GM19395 (cell line): ENCODE measurements around the gene FAT3.

Source experiments
- ATAC-seq: cut with Tn5 transposase; IDR thresholded peaks from one replicate; pipeline ENCODE4 v1.9.1; 2021; ENCODE audit warnings: mild to moderate bottlenecking, moderate library complexity; ENCODE audit not compliant: unreplicated experiment

The FAT3 gene

DNA sequence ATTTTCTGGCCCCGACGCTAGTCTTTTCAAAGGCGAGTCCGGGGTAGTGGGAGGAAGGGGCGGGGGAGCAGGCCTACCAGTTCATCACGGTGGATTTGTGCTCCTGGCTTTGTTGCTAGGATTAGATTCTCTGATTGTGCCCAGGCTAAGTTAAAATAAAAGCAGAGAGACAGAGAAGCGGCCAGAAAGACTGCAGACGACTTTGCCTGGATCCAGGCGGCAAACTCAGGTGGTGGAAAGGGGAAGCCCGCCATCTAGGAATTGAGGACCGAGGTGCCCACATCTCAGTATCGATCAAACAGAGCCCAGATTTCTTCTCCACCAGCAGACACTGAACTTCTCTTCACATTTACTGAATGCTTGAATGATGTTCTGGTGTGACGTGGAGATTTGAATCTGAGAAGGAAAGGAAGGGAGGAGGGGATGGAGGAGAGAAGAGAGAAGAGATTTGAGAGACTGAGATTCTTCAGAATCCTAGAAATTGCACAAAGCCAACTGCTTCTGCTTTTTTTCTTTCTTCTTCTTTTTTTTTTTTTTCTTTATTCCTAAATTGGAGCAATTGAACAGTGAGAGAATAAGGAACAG lies 2.7 kb downstream of the FAT3 start:
- ATAC-seq: no peak

DNA sequence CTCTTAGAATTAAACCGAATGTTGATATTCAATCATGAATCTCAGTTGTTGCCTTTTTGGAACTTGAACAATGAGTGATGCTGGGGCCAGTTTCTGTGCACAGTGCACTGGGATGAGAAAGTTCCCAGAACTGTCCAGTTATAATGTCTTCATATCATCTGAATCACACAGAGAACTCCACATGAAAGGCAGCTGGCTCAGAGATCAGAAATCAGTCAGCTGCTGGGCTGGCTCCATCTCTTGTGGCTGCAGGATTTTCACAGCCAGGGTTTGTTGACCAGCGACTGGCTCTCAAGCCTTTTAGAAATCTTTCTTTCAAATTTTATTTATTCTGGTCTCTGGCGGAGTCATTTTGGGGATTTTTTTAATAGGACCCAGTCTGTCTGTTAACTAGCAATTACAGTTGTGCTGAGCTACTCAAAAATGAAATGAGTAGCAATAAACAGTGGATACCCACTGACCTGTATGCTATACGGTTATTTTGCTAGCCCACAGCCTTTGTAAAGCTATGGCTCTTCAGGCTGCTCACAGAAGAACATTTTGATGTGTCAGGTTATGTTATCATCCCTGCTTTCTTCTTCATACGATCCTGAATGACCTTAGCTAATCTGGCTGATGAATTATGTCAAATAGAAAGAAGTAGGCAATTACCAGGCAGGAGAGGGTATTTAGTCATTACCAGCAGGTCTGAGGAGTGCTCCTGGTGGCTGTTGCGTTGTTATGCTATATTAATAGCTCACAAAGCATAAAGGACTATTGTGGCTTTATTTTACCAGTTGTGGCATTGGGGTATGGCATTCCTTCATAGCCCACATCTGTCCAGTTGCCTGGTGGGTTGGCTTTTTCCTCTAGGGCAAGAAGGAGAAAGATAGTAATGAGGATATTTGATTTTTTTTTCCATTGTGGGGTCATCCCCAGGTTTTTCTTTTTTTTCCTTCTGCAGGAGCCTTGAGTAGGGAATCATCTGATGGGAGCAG lies 3.6 kb downstream of the FAT3 start:
- no peak for ATAC-seq

DNA sequence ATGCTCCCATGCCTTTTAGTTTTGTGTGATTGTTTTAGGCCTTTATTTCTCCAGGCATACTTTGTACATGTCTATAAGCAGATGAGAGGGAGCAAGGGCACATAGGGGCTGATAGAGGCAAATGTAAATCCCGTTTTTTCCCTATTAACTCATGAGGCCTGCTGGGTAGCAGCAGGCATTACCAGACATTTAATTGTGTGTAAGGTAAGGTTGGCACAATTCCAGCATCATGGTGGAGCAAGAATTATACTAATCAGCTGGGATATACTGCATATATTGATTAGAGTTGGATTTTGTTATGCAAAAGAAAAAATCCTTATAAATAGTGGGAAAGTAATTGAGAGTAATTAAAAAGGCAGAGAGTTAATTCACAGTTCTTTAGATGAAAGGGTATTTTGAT lies 12.2 kb downstream of the FAT3 start:
- no peak for ATAC-seq

GRCh38 chr11:92240916-92241315 lies 16.3 kb downstream of the FAT3 start:
- no peak for ATAC-seq

DNA sequence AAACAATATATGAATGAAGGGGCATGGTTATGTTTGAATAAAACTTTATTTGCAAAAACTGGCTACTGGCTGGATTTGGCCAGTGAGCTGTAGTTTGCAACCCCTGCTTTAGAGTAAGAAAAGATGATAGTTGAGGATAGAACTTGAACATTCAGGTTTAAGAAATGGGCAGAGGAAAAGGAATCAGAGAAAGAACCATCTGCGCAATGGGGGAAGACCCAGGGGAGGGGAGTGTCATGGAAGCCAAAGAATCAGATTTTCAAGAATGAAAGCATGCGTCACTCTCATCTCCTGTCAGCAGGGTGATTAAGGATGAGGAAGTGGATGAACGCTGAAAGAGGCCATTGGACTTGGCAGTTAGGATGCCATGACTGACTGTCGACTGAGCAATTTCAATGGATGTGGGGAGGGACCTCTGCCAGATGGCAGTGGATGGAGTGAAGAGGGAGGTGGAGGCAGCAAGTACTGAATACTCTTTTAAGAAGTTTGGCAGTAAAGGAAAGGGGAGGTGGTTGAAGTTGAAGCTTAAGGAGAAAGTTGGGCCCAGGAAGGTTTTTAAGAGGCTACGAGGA lies 21.2 kb downstream of the FAT3 start:
- no peak for ATAC-seq

DNA sequence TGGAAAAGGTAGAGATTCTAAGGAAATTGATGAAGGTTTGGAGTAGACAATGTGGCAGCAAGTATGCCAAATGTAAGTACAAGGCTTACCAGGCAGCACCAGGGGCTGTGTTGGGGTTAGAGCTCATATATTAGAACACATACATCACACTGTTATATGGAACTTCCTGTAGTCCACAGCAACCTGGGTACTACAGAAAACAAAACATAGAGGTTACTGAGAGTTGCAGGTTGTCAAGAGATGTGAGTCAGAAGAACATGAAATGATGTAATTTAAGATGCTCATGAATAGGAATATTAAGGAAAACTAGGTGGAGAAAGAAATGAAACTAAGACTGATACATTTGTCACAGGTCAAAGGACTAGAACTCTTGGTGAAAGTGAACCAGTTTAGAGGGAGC lies 22.0 kb downstream of the FAT3 start:
- ATAC-seq: no peak

DNA sequence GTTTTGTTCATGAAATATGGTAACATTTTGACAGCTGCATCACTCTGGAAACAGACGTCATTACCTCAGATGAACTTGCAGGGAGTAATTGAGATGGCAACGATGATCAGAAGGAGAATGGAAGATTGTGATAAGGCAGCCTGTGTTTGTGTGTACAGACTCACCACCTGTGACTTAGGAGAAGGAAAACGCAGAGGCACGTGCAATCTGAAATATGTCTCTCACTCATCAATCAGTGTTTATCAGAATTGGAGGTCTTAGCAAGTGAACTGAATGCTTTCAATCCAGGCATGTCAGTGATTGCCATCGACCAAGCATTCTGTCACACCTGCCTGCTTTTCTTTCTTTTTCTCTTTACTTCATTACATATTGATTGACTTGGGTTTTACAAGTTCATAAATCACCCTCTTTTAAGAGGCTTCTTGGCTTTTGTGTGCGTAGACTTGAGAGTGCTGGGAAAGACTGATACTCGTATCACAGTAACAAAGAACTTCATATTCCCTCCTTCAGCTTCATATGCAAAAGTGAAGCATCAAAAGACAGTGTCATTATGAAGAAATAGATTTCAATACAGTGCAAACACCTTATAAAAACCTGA lies 24.6 kb downstream of the FAT3 start:
- ATAC-seq: no peak

DNA sequence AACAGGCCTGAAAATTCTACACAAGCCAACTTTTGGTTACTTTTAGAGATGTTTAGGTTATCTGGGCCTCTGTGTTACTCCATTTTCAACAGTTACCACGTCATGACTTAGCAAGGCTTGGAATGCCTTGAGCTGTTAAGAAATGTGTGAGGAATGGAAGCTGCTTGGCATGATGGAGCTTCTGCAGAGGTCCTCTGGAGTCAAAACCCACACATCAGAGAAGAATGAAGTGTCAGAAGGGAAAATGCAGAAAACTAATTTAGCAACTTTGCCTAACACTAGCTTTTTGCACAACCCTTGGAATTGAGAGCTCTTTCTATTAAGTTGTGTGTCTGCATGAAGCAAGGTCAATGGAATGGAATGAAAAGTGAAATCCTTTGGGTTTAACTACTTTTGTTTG lies 27.4 kb downstream of the FAT3 start:
- no peak for ATAC-seq

- no peak for ATAC-seq
Observed at GRCh38 chr11:92253421-92253820, 28.8 kb downstream of the FAT3 start.

- no peak for ATAC-seq
Observed at GRCh38 chr11:92253945-92254344, 29.3 kb downstream of the FAT3 start.

GRCh38 chr11:92257536-92257935 lies 32.9 kb downstream of the FAT3 start:
- ATAC-seq: no peak

DNA sequence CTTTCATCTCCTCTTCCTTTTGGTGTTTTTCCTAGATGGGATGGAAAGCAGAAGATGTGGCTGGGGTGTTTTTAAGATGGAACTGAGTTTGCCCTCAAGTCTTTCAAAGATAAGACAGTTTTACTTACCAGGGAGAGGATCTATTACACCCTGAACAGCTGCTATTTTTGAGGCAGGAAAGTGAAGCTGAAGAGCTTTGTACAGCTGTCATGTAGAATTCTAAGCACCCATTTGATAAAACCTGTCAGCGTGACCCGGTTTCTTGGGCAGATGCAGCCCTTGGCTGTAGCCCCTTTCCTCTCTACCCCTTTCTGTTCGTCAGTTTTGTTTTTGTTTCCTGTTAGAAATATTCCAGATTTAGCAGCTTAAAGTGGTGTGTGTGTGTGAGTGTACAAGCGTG lies 35.2 kb downstream of the FAT3 start:
- ATAC-seq: no peak

DNA sequence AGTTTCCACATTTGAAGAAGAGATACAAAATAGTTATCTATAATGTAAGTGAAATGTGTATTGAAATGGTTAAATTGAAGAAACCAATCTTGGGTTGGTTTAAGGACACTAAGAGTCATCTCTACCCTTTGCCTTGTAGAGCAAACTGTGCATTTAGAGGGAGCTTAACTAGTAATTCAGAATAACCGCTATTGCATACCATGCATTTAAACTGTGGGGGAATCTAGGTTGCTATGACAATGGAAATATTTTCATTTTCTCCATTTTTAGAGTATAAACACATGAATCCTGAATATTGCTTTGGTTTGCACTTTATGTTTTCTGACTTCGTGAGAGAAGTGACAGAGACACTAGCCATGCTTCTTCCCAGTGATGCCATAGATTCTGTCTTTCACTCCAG lies 39.7 kb downstream of the FAT3 start:
- ATAC-seq: no peak

GRCh38 chr11:92266806-92267205 lies 42.2 kb downstream of the FAT3 start:
- no peak for ATAC-seq

DNA sequence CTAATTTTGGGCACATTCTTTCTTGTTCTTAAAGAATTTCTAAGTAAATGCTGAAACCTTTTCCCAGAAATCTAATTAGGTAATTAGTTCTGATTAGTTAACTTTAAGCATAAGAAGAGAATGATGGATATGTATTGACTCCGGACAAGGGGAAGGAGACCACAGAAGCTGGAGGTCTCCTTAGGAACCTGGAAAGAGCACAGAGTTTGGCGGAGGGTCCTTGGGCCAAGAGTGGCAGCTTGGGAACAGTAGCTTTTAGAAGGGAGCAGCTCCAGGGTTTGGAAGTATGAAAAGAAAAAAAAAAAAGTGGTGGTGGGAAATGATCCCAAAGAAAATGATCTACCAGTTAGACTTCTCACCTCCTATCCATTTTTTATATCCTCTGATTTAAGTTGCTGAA lies 42.7 kb downstream of the FAT3 start:
- ATAC-seq: no peak

DNA sequence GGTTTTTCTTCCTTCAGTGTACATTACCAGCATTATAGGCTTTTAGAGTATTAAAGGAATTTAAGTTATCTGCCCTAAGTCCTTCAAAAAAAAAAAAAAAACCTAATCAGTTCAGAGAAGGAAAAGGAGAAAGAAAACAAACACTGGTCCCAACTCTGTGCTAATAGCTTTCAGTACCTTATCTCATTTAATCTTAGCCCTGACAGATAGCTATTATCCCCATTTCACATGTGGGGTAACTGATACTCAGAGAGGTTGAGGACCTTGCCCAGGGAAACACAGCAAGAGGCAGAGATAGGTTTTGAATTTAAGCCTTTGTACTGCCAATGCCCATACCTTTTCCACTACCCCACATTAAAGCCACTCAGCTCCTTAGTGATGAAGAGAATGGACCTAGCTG lies 43.4 kb downstream of the FAT3 start:
- ATAC-seq: no peak

GRCh38 chr11:92268546-92268945 lies 43.9 kb downstream of the FAT3 start:
- no peak for ATAC-seq

DNA sequence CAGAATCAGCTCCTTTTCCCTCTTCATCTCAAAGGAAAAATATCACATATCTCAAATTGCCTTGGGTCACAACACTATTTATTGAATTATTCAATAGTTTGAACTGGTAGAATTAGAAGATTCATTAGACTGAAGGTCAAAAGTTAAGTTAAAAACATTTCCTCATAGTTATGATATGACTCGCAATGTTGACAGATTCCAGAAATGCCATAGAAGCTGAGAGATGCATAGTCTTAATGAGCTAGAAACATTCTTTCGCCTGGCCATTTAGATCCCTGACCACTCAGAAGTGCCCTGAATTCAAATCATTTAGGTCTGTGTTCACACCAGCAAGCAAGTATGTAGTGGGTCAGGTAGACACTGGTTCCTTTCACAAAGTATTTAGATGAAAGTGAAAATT lies 44.4 kb downstream of the FAT3 start:
- ATAC-seq: no peak

- no peak for ATAC-seq
Observed at GRCh38 chr11:92269841-92270240, 45.2 kb downstream of the FAT3 start.

DNA sequence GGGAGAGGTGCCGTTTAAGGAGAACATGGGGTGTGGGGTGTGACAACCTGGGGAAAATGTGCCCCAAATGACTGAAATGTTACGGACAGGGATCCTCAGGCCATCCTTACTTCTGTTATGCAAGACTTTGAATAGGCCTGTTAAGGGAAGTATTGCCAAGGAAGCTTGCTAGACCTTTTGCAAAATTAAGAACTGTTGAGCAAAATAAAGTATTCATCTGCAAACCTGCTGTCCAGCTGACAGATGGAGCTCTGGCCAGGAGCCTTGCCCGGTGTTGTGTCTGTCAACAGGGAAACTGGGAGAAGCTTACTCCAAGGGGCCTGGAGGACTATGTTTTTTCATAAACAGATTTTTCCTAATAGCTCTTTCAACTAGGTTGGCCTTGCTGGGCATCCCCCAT lies 48.0 kb downstream of the FAT3 start:
- ATAC-seq: no peak
